Psoas muscle (tissue), 8 donors: ENCODE results near the gene FBLN1. TPM values are rescaled to one million over a fixed set of nuclear protein-coding genes. Genes with fewer than 3 reads are reported as not detected.

ENCODE experiments used
- ATAC-seq, 4 donors: fragments of 200-7000 bp; cut with Tn5 transposase; one replicate each; pipeline ENCODE4 v1.9.1; 2020; ENCODE audit warnings: moderate library complexity in 3 of 4, mild to moderate bottlenecking in 2 of 4
- DNase-seq, 2 donors: peaks; one replicate each; pipeline ENCODE4 v3.0.0-alpha.2; 2020
- H3K27ac ChIP-seq: fragments of 200-600 bp; one replicate; pipeline ENCODE4 v1.8.0; 2022
- H3K27me3 ChIP-seq, 3 donors: fragments of 200-600 bp in 1 of 3; one replicate each; pipeline versions ENCODE4 v1.6.1 to v1.8.0; 2013 to 2022; ENCODE audit warnings: low read length in 2 of 3, mild to moderate bottlenecking in 2 of 3, moderate library complexity in 1 of 3; ENCODE audit not compliant: insufficient read depth in 3 of 3
- H3K36me3 ChIP-seq, 2 donors: fragments of 200-600 bp in 1 of 2; one replicate each; pipeline versions ENCODE4 v1.6.1 to v1.8.0; 2013 to 2022; ENCODE audit warnings: low read depth in 1 of 2, mild to moderate bottlenecking in 1 of 2, moderate library complexity in 1 of 2; ENCODE audit not compliant: insufficient read depth in 1 of 2
- H3K4me1 ChIP-seq: fragments of 200-600 bp; one replicate; pipeline ENCODE4 v1.8.0; 2022
- H3K4me3 ChIP-seq: fragments of 200-600 bp; one replicate; pipeline ENCODE4 v1.8.0; 2022; ENCODE audit warnings: mild to moderate bottlenecking
- H3K9me3 ChIP-seq: fragments of 200-600 bp; one replicate; pipeline ENCODE4 v1.8.0; 2022
- WGBS, 3 donors: extraction: QIAGEN DNeasy Blood & Tissue Kit; methylation state at CpG; one replicate each; pipeline versions ENCODE4 v1.1.6 to v1.1.7; 2013; 5-methylcytosine and 5-hydroxymethylcytosine counted together
- intact Hi-C, 2 donors: fragments of 100-400 bp; cut with DNase I; formaldehyde crosslinking; loops; one replicate each; pipeline versions ENCODE4 v1.11.0 to v1.14.2; 2022
- polyA plus RNA-seq, 3 donors: library from polyadenylated mRNA; stranded (reverse); fragments of 200-250 nt; gene quantifications; one replicate each; pipeline ENCODE4 v1.2.3, GENCODE V29; 2013
- total RNA-seq, 4 donors: library from RNA; stranded (reverse); fragmentation: NEBNext Ultra II Directional in 2 of 4; extraction: Animal tissue kit (Norgen Biotek cat#: 25700) in 2 of 4; gene quantifications; one replicate each; pipeline versions ENCODE4 v1.2.1 to v1.2.4, GENCODE V29; 2021 to 2023
- TF ChIP-seq, protein P1 (sequence below): fragments of 200-600 bp; IDR thresholded peaks from one replicate; pipeline ENCODE4 v1.8.0; 2022; ENCODE audit warnings: antibody characterized with exemption
- donor health status: healthy with polysubstance abuse.
- donor health status: DM: no; HTN: no; CAD: no; lungs with moderate emphysema.
- donor health status: Bipolar disorder and iron deficiency.
- donor health status: healthy.
- donor health status: DM: yes; HTN: yes; CAD: no.
- donor health status: DM: no; HTN: no; CAD: no.
- donor health status: DM: no; HTN: no; CAD: no.
- donor health status: DM: yes; HTN: yes; CAD: no.

FBLN1 gene
- total and polyA plus RNA-seq, 7 donors = 10.5 to 95.7 (median 19.3) TPM

DNA sequence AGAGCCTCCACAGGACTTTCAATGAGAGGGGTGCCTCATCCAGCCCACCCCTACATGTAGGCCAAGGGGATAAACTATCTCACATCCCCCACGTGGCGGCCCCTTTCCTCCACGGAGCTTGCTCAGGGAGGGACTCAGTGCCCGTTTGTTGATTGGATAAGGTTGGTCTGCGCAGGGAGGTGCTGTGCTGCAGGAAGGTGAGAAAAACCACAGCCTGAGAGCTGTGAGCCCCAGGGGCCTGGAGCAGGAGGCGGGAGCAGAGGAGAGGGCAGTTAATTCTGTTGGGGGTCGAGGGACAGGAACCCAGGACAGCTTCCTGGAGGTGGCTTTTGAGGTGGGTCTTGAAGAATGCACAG is 137.0 kb downstream of the FBLN1 start:
- Histone ChIP-seq H3K27ac (no peak overlapping the region), H3K36me3 (no peaks in the 10 kb centered on the region), H3K27me3 (peaks cover 0 to 11% (median 0%) of the 10 kb centered on the region in 3 donors), H3K4me1 (no peaks in the 10 kb centered on the region), H3K9me3 (no peaks in the 10 kb centered on the region), H3K4me3 (no peak overlapping the region)
- ATAC-seq (no peak), DNase-seq (no peak)
- TF ChIP-seq, protein P1, sequence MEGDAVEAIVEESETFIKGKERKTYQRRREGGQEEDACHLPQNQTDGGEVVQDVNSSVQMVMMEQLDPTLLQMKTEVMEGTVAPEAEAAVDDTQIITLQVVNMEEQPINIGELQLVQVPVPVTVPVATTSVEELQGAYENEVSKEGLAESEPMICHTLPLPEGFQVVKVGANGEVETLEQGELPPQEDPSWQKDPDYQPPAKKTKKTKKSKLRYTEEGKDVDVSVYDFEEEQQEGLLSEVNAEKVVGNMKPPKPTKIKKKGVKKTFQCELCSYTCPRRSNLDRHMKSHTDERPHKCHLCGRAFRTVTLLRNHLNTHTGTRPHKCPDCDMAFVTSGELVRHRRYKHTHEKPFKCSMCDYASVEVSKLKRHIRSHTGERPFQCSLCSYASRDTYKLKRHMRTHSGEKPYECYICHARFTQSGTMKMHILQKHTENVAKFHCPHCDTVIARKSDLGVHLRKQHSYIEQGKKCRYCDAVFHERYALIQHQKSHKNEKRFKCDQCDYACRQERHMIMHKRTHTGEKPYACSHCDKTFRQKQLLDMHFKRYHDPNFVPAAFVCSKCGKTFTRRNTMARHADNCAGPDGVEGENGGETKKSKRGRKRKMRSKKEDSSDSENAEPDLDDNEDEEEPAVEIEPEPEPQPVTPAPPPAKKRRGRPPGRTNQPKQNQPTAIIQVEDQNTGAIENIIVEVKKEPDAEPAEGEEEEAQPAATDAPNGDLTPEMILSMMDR = no peak
- intact Hi-C loops = loop anchor here (5.0 to 10.0 kb wide), 2 partner anchors 195 to 333 kb away; no protein-coding TSS in a partner anchor
- 54 to 67% (median 62%) methylated on average over 7 of the region's 7 CpGs for WGBS, 3 donors

GRCh38 chr22:45640291-45640940 is 137.7 kb downstream of the FBLN1 start:
- DNase-seq (no peak), ATAC-seq (peak in 2 of 4 donors; percentile 23 to 42)
- H3K27ac ChIP-seq = no peak overlapping the region
- intact Hi-C loops = loop anchor here (10.0 kb wide), 1 partner anchor 194 kb away; no protein-coding TSS in a partner anchor
- H3K9me3 ChIP-seq = no peaks in the 10 kb centered on the region
- H3K27me3 ChIP-seq = peaks cover 0 to 12% (median 0%) of the 10 kb centered on the region in 3 donors
- H3K36me3 ChIP-seq = no peaks in the 10 kb centered on the region
- H3K4me3 ChIP-seq = no peak overlapping the region
- TF ChIP-seq, protein P1 = no peak
- WGBS, 3 donors = 48 to 57% (median 53%) methylated on average over 7 of the region's 7 CpGs
- no peaks in the 10 kb centered on the region for H3K4me1 ChIP-seq

DNA sequence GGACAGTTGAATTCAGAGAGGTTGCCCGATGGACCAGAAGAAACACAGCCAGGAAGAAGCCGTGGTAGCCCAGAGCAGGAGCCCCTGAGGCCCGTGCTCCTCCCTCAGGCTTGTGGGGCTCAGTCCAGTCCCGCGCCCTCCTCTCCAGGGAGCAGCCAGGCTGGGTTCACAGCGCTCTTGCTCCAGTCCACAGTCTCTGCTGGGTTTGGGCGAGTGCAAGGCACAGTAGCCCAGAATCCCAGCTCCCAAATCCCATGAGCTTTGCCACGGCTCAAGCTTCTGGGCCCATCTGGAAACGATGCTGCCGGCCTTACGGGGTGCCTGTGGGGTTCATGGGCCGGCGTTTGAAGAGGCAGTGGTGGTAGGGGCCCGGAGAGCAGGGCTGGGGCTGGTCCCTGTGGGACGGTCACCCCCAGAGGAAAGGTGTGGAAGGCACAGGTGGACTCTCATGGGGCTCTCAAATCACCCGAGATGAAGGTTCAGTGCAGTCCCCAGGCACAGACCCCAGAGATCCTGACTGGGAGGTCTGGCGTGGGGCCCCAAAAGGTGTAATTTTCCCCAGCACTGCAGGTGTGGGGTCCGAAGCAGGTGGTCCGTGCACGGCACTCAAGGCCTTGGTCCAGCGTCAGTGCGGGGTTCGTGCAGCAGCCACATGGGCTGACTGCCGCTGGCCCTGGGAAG is 138.4 kb downstream of the FBLN1 start:
- Histone ChIP-seq H3K4me3 (no peak overlapping the region), H3K9me3 (no peaks in the 10 kb centered on the region), H3K27me3 (peaks cover 0 to 15% (median 0%) of the 10 kb centered on the region in 3 donors), H3K4me1 (no peaks in the 10 kb centered on the region), H3K36me3 (no peaks in the 10 kb centered on the region), H3K27ac (no peak overlapping the region)
- intact Hi-C loops = loop anchor here (10.0 kb wide), 1 partner anchor 194 kb away; no protein-coding TSS in a partner anchor
- no peak for ATAC-seq
- no peak for DNase-seq
- TF ChIP-seq, protein P1 = no peak
- 84 to 90% (median 84%) methylated on average over 24 of the region's 24 CpGs for WGBS, 3 donors

DNA sequence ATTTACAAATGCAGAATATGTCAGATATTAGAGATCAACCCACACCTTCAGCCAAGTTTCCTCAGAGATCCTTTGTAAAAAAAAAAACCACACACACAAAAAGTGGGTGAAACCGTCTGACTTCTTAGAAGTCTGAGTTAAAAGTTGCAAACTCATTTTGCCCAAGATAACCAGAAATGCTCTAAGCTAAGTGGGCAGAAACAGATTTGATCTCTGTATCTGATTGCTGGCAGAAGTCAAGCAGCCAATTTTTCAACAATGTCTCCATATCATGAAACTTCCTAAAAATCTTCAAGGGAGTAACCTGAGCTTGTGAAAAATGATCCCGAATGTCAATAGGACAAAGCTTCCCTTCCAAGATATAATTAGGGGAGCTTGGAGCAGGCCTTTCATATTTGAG is 140.3 kb downstream of the FBLN1 start:
- DNase-seq = no peak
- Histone ChIP-seq H3K27ac (no peak overlapping the region), H3K36me3 (no peaks in the 10 kb centered on the region), H3K4me3 (no peak overlapping the region), H3K9me3 (no peaks in the 10 kb centered on the region), H3K4me1 (no peaks in the 10 kb centered on the region), H3K27me3 (peaks cover 0 to 26% (median 0%) of the 10 kb centered on the region in 3 donors)
- TF ChIP-seq, protein P1 = no peak
- 27 to 40% (median 29%) methylated on average over 2 of the region's 2 CpGs for WGBS, 3 donors
- intact Hi-C loops = loop anchor here (10.0 kb wide), 1 partner anchor 192 kb away; no protein-coding TSS in a partner anchor
- ATAC-seq = no peak
